GM12878 (cell line): ENCODE data around the gene CDH4. TPM values are rescaled to one million over a fixed set of nuclear protein-coding genes. Genes with fewer than 3 reads are reported as not detected.

Experiments used
- ATAC-seq: fragments of 200-7000 bp; cut with Tn5 transposase; 3 replicates; pipeline ENCODE4 v1.9.1; 2020; ENCODE audit warnings: mild to moderate bottlenecking, moderate library complexity
- BruUV-seq: library from RNA; stranded (reverse); fragments of 400-500 nt; replicated peaks from 2 replicates; lab custom pipeline; 2021; lab: Mats Ljungman, UMichigan
- CTCF ChIA-PET: fragments of 300-600 bp; sonication (Branson Sonifier 250); formaldehyde crosslinking; extraction: SDS; loops from one replicate; lab custom pipeline; 2021; ENCODE audit warnings: inconsistent platforms; lab: Yijun Ruan, JAX
- POLR2A ChIA-PET: fragments of 350-600 bp; formaldehyde crosslinking; extraction: SDS; loops from one replicate; lab custom pipeline; 2021; ENCODE audit warnings: inconsistent platforms; lab: Charles Lee
- RAD21 ChIA-PET: fragments of 300-600 bp; sonication (Branson Sonifier 250); formaldehyde crosslinking; loops from one replicate; lab custom pipeline; 2023; ENCODE audit warnings: antibody characterized with exemption; ENCODE audit not compliant: unreplicated experiment; lab: Charles Lee
- SMC1A ChIA-PET: fragments of 300-600 bp; sonication (Branson Sonifier 250); formaldehyde crosslinking; loops from one replicate; lab custom pipeline; 2023; ENCODE audit not compliant: unreplicated experiment, uncharacterized antibody; lab: Charles Lee
- DNase-seq: peaks from one replicate; pipeline ENCODE4 v3.0.0-alpha.2; 2011; ENCODE audit warnings: low read depth, low spot score
- FAIRE-seq: peaks from 3 replicates; lab custom pipeline; 2011; peaks lifted over from hg19 to GRCh38; lab: Jason Lieb, UNC
- H2AFZ ChIP-seq: 2 replicates; pipeline ENCODE4 v1.6.0; 2011; ENCODE audit warnings: low read depth, low read length, control low read depth; ENCODE audit not compliant: control insufficient read depth
- H3K27ac ChIP-seq: 2 replicates; pipeline ENCODE4 v1.5.1; 2011; ENCODE audit warnings: control low read depth; ENCODE audit not compliant: control insufficient read depth, insufficient read depth
- H3K27me3 ChIP-seq, 2 experiments: replicated peaks in 1 of 2; 2 replicates each; pipeline versions ENCODE4 v1.6.0 to v1.6.1; 2011; ENCODE audit warnings: low read length in 1 of 2; ENCODE audit not compliant: control insufficient read depth in 2 of 2, insufficient read depth in 2 of 2
- H3K36me3 ChIP-seq, 2 experiments: 2 replicates each; pipeline ENCODE4 v1.5.1; 2011; ENCODE audit warnings: low read length in 1 of 2; ENCODE audit not compliant: control insufficient read depth in 2 of 2, insufficient read depth in 2 of 2
- H3K4me1 ChIP-seq: 2 replicates; pipeline ENCODE4 v1.6.1; 2011; ENCODE audit warnings: mild to moderate bottlenecking, low read length, moderate library complexity, mixed read lengths; ENCODE audit not compliant: control insufficient read depth, insufficient read depth
- H3K4me2 ChIP-seq: 2 replicates; pipeline ENCODE4 v1.6.0; 2011; ENCODE audit warnings: control low read depth; ENCODE audit not compliant: control insufficient read depth, insufficient read depth
- H3K4me3 ChIP-seq: fragments of 200-600 bp; sonication (generic); 2 replicates; pipeline ENCODE4 v1.5.1; 2016
- H3K79me2 ChIP-seq: 2 replicates; pipeline ENCODE4 v1.6.0; 2011; ENCODE audit warnings: low read length; ENCODE audit not compliant: control insufficient read depth, insufficient read depth
- H3K9ac ChIP-seq: 2 replicates; pipeline ENCODE4 v1.8.0; 2011; ENCODE audit warnings: low read length, control low read depth, mixed read lengths; ENCODE audit not compliant: control insufficient read depth, insufficient read depth
- H3K9me3 ChIP-seq: replicated peaks from 3 replicates; pipeline ENCODE4 v1.5.1; 2011; ENCODE audit warnings: mild to moderate bottlenecking, low read length; ENCODE audit not compliant: control insufficient read depth, insufficient read depth
- H4K20me1 ChIP-seq: 2 replicates; pipeline ENCODE4 v1.6.0; 2011; ENCODE audit not compliant: control insufficient read depth, insufficient read depth
- CHD4 ChIP-seq: fragments of 200-600 bp; sonication (generic); IDR thresholded peaks from 2 replicates; pipeline ENCODE4 v1.6.1; 2016; ENCODE audit warnings: mild to moderate bottlenecking
- CREB1 ChIP-seq: IDR thresholded peaks from 2 replicates; pipeline ENCODE4 v1.6.1; 2012; ENCODE audit warnings: low read depth, mild to moderate bottlenecking, inconsistent platforms
- CREM ChIP-seq: IDR thresholded peaks from 2 replicates; pipeline ENCODE4 v1.6.1; 2014; ENCODE audit warnings: antibody characterized with exemption, low read depth
- DPF2 ChIP-seq: fragments of 450-650 bp; IDR thresholded peaks from 2 replicates; pipeline ENCODE4 v1.6.1; 2017; ENCODE audit warnings: mild to moderate bottlenecking
- E2F4 ChIP-seq: IDR thresholded peaks from 2 replicates; pipeline ENCODE4 v1.6.1; 2012; ENCODE audit warnings: low read depth, low read length, improper control_type of control experiment
- ELK1 ChIP-seq: IDR thresholded peaks from 2 replicates; pipeline ENCODE4 v1.6.1; 2012; ENCODE audit warnings: low read depth, low read length, improper control_type of control experiment
- MEF2B ChIP-seq: fragments of 450-650 bp; IDR thresholded peaks from 2 replicates; pipeline ENCODE4 v1.6.1; 2018; ENCODE audit warnings: mild to moderate bottlenecking, moderate library complexity; ENCODE audit not compliant: partially characterized antibody, poor library complexity, severe bottlenecking
- MTA2 ChIP-seq: fragments of 450-650 bp; IDR thresholded peaks from 2 replicates; pipeline ENCODE4 v1.6.1; 2016; ENCODE audit warnings: low read depth, mild to moderate bottlenecking, moderate library complexity
- MXI1 ChIP-seq: fragments of 150-350 bp; IDR thresholded peaks from 2 replicates; pipeline ENCODE4 v1.6.1; 2011; ENCODE audit warnings: low read depth, mild to moderate bottlenecking, inconsistent platforms, low read length, improper control_type of control experiment
- NRF1 ChIP-seq: conservative IDR thresholded peaks from 2 replicates; pipeline ENCODE4 v1.6.1; 2011; ENCODE audit warnings: mild to moderate bottlenecking, low read depth, low read length, improper control_type of control experiment
- REST ChIP-seq: IDR thresholded peaks from 2 replicates; pipeline ENCODE4 v1.6.1; 2012; ENCODE audit warnings: mild to moderate bottlenecking, low read depth, low read length
- SIX5 ChIP-seq: IDR thresholded peaks from 2 replicates; pipeline ENCODE4 v1.6.1; 2011; ENCODE audit warnings: mild to moderate bottlenecking, low read depth, low read length, moderate library complexity; ENCODE audit not compliant: severe bottlenecking
- TARDBP ChIP-seq: IDR thresholded peaks from 2 replicates; pipeline ENCODE4 v1.6.1; 2016; ENCODE audit warnings: borderline replicate concordance
- USF2 ChIP-seq: IDR thresholded peaks from 2 replicates; pipeline ENCODE4 v1.6.1; 2011; ENCODE audit warnings: low read depth, low read length, improper control_type of control experiment, borderline replicate concordance
- ZBED1 ChIP-seq: IDR thresholded peaks from 2 replicates; pipeline ENCODE4 v1.6.1; 2016; ENCODE audit warnings: borderline replicate concordance
- ZNF217 ChIP-seq: fragments of 450-650 bp; IDR thresholded peaks from 2 replicates; pipeline ENCODE4 v1.6.1; 2017; ENCODE audit warnings: antibody characterized with exemption, mild to moderate bottlenecking
- ZNF384 ChIP-seq: IDR thresholded peaks from 2 replicates; pipeline ENCODE4 v1.6.1; 2012; ENCODE audit warnings: low read depth, mild to moderate bottlenecking, low read length, improper control_type of control experiment, borderline replicate concordance
- WGBS: methylation state at CpG from one replicate; pipeline ENCODE4 v1.1.6; 2016; ENCODE audit warnings: low lambda C conversion rate; ENCODE audit not compliant: insufficient replicate concordance, insufficient coverage; ENCODE audit errors: missing lambda C conversion rate; 5-methylcytosine and 5-hydroxymethylcytosine counted together
- in situ Hi-C: fragments of 300-500 bp; cut with MboI; formaldehyde crosslinking; loops from 9 replicates; pipeline ENCODE4 v1.14.3; 2018; ENCODE audit warnings: mixed read lengths
- intact Hi-C: fragments of 100-400 bp; cut with micrococcal nuclease; formaldehyde crosslinking; loops from one replicate; pipeline ENCODE4 v1.14.2; 2022; ENCODE audit not compliant: unreplicated experiment
- polyA plus RNA-seq, 11 experiments: library from polyadenylated mRNA; depleted of rRNA in 4 of 11; unstranded in 6 of 11; stranded (reverse) in 5 of 11; fragments of >200 nt; fragmentation: Nextera tagmentation in 4 of 11; fragmentation: Illumina TruSeq in 1 of 11; extraction: Ambion mirVana in 4 of 11; extraction: Trizol in 1 of 11; gene quantifications; 1 replicate in 1 of 11; 2 replicates in 10 of 11; pipeline versions ENCODE4 v1.2.1 to v1.2.3, GENCODE V29; 2011 to 2016; ENCODE audit warnings: inconsistent platforms in 2 of 11, missing spikeins in 2 of 11, low read depth in 1 of 11
- total RNA-seq, 4 experiments: library from RNA; depleted of rRNA in 3 of 4; stranded (reverse); fragments of >200 nt in 3 of 4; fragmentation: Illumina TruSeq in 1 of 4; extraction: Trizol in 1 of 4; gene quantifications; 2 replicates each; pipeline versions ENCODE4 v1.2.1 to v1.2.3, GENCODE V29; 2013 to 2021

The CDH4 gene
- total and polyA plus RNA-seq, 10 of the 15 experiments (the other 5 are each of a cell fraction or from before 2014, with no cell fraction given): not detected

- TF ChIP-seq CREM (no peak), TARDBP (no peak), MEF2B (no peak), ZNF384 (no peak), MXI1 (no peak), CHD4 (no peak), REST (no peak), DPF2 (no peak)
Observed at GRCh38 chr20:61797971-61798411, 545.9 kb downstream of the CDH4 start (continued).

- Histone ChIP-seq H3K27me3 (no peaks in the 10 kb centered on the region), H3K36me3 (no peaks in the 10 kb centered on the region), H4K20me1 (no peaks in the 10 kb centered on the region), H3K79me2 (no peaks in the 10 kb centered on the region), H3K9ac (no peak overlapping the region), H3K27ac (no peak overlapping the region), H3K9me3 (no peaks in the 10 kb centered on the region), H3K4me2 (no peak overlapping the region), H3K4me1 (no peaks in the 10 kb centered on the region), H2AFZ (no peak overlapping the region), H3K4me3 (no peak overlapping the region)
- ChIA-PET RAD21 (no interaction called here), CTCF (no interaction called here), SMC1A (no interaction called here), POLR2A (no interaction called here)
- FAIRE-seq: no peak
- intact Hi-C loops: no loop called here
- no peak for ATAC-seq
- no peak for DNase-seq
- 63% methylated on average over 16 of the region's 16 CpGs for WGBS
- in situ Hi-C loops: loop anchor here (5.0 kb wide), 1 partner anchor 49 kb away; no protein-coding TSS in a partner anchor
- no TSS peak for BruUV-seq
- TF ChIP-seq MTA2: no peak
- no peak for TF ChIP-seq E2F4
- no peak for TF ChIP-seq ZBED1
- TF ChIP-seq SIX5: no peak
- no peak for TF ChIP-seq USF2
- TF ChIP-seq CREB1: no peak
- TF ChIP-seq NRF1: no peak
- TF ChIP-seq ELK1: no peak
- no peak for TF ChIP-seq ZNF217
Observed at GRCh38 chr20:61798632-61799031, 546.6 kb downstream of the CDH4 start.
